ENCODE measurements around the gene PIGQ.

PIGQ gene

GRCh38 chr16:569445-570254, at the start of gene PIGQ:
TSS of gene PIGQ (plus strand) at chr16:569968. CDS start at chr16:574075, 4,107 bp downstream.
- TF ChIP-seq CTCF (IDR thresholded peaks at IDR 0.05; ENCODE audit: insufficient read depth, low read depth, low read length, missing control alignments) = no peak
- DNase-seq (ENCODE audit: low read depth) = peak; percentile 47
- H3K4me3 ChIP-seq (ENCODE audit: low read length) = peak within 1 kb of the TSS; percentile 56

GRCh38 chr16:520847-521246, 48.9 kb upstream of the PIGQ start:
- DNase-seq (ENCODE audit: low read depth) = no peak
- H3K4me3 ChIP-seq (ENCODE audit: low read length) = no peak overlapping the region
- no peak for TF ChIP-seq CTCF (IDR thresholded peaks at IDR 0.05; ENCODE audit: insufficient read depth, low read depth, low read length, missing control alignments)

GRCh38 chr16:521381-522210, 48.2 kb upstream of the PIGQ start:
- no peak overlapping the region for H3K4me3 ChIP-seq (ENCODE audit: low read length)
- peak; percentile 42 for TF ChIP-seq CTCF (IDR thresholded peaks at IDR 0.05; ENCODE audit: insufficient read depth, low read depth, low read length, missing control alignments)
- DNase-seq (ENCODE audit: low read depth) = peak; percentile 36

GRCh38 chr16:522320-523096, 47.3 kb upstream of the PIGQ start:
- DNase-seq (ENCODE audit: low read depth) = no peak
- no peak overlapping the region for H3K4me3 ChIP-seq (ENCODE audit: low read length)
- TF ChIP-seq CTCF (IDR thresholded peaks at IDR 0.05; ENCODE audit: insufficient read depth, low read depth, low read length, missing control alignments) = no peak

- no peak for DNase-seq (ENCODE audit: low read depth)
- no peak overlapping the region for H3K4me3 ChIP-seq (ENCODE audit: low read length)
These were observed 46.5 kb upstream of the PIGQ start for GRCh38 chr16:523097-523741.

More at GRCh38 chr16:523097-523741, 46.5 kb upstream of the PIGQ start:
- TF ChIP-seq CTCF (IDR thresholded peaks at IDR 0.05; ENCODE audit: insufficient read depth, low read depth, low read length, missing control alignments) = no peak

Measured in epithelial cell of esophagus (primary cell).